NCI-H526 (cell line): ENCODE measurements around the gene CFAP20.
"Not testable (repeated sequence)": the region's sequence is repeated elsewhere in the genome, so short reads cannot be mapped to it uniquely, and the experiment has no call there.

Experiments
- DNase-seq, 2 experiments: peaks; one replicate each; lab custom pipeline; 2025; lab: John Stamatoyannopoulos, UW

The CFAP20 gene

GRCh38 chr16:58096249-58096648 lies 32.9 kb downstream of the CFAP20 start:
- no peak for DNase-seq

DNA sequence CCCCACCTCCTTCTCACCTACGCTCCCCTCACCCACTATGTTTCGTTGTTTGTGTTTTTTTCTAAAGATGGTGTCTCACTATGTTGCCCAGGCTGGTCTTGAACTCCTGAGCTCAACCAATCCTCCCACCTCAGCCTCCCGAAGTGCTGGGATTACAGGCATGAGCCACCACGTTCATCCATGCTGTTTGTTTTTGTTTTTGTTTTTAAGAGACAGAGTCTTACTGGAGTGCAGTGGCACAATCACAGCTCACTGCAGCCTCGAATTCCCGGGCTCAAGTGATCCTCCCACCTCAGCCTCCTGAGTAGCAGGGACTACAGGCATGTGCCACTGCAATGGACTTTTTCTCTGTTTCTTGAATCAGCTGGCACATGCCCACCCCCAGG lies 33.6 kb downstream of the CFAP20 start:
- not testable (repeated sequence) for DNase-seq

- no peak for DNase-seq
These were observed 34.2 kb downstream of the CFAP20 start for GRCh38 chr16:58094791-58095574.

DNA sequence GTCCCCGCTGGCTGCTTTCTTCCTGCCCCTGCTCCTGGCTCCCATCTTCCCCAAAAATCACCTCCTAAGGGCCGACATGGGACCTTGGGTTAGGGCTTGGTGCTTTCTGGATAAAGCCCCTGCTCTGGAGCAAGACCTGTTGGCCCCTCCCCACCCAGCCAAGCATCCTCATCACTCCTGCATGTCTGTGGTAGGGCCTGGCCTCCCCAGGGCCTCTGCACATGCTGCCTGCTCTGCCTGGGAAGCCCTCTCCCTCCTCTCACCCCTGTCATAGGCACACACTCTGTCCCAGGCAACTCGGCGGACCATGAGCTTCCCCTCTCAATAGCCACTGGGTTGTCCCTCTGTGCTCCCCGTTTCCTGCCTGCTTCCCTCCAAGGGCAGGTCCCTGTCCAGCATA lies 35.2 kb downstream of the CFAP20 start:
- no peak for DNase-seq

DNA sequence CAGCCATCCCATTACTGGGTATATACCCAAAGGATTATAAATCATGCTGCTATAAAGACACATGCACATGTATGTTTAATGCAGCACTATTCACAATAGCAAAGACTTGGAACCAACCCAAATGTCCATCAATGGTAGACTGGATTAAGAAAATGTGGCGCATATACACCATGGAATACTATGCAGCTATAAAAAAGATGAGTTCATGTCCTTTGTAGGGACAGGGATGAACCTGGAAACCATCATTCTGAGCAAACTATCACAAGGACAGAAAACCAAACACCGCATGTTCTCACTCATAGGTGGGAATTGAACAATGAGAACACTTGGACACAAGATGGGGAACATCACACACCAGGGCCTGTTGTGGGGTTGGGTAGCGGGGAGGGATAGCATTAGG lies 38.8 kb downstream of the CFAP20 start:
- DNase-seq, result not testable (repeated sequence)

- DNase-seq, result no peak
These were observed 41.1 kb downstream of the CFAP20 start for GRCh38 chr16:58088091-58088490.

- no peak for DNase-seq
These were observed 41.8 kb downstream of the CFAP20 start for GRCh38 chr16:58087209-58087913.

GRCh38 chr16:58086381-58087208 lies 42.6 kb downstream of the CFAP20 start:
- no peak for DNase-seq

DNA sequence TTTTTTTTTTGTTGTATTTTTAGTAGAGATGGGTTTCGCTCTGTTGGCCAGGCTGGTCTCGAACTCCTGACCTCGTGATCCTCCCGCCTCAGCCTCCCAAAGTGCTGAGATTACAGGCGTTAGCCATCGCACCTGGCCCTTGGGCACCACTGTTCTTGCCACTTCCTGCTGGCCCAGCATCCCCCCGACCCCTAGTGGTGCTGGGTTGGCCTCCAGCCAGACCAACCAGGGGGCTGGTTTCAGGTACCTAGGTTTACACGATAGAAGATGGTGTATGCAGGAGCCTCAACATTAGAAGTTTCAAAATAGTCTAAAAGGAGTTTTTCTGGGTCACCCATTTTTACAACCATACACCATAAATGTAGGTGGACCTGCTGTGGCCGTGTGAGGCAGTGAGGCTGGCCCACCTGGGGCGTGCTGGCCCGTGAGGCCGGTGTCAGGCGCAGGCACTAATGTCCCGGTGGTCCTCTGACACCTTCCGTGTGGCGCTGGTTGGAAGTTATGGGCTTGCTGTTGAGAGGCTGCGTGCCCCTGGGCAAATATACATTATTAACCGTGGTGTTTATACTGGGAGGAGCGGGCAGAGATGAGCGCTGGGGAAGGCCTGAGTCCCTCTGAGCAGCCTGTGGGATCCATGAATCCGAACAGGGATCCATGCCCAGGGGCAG lies 43.5 kb downstream of the CFAP20 start:
- DNase-seq, result no peak

DNA sequence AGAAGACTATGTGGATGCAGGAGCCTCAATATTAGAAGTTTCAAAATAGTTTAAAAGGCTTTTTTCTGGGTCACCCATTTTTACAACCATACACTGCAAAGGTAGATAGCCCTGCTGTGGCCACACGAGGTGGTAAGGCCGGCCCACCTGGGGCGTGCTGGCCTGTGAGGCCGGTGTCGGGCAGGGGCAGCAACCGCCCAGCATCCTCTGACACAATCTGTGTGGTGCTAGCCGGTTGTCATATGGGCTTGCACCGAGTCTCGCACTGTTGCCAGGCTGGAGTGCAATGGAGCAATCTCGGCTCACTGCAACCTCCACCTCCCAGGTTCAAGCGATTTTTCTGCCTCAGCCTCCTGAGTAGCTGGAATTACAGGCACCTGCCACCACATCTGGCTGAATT lies 44.0 kb downstream of the CFAP20 start:
- DNase-seq, result no peak

- DNase-seq, result no peak
These were observed 44.5 kb downstream of the CFAP20 start for GRCh38 chr16:58084635-58085034.

GRCh38 chr16:58082381-58082780 lies 46.8 kb downstream of the CFAP20 start:
- DNase-seq, result no peak

GRCh38 chr16:58080657-58081056 lies 48.5 kb downstream of the CFAP20 start:
- not testable (repeated sequence) for DNase-seq

DNA sequence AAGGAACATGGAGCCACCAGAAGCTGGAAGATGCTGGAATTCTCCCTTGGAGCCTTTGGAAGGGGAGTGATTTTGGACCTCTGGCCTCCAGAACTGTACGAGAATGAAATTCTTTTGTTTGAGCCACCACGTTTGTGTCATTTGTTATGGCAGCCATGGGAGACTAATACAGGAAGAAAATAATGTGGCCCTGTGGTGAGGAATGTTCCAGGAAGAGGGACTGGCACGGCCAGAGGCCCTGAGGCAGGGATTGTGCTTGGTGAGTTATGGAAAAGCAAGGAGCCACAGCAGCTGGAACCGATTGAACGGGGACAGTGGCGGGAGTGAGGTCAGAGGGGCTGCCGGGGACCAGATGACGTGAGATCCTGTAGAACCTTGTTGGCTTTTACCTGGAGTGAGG lies 51.4 kb downstream of the CFAP20 start:
- DNase-seq, result no peak

- DNase-seq, result no peak
These were observed 52.7 kb downstream of the CFAP20 start for GRCh38 chr16:58076514-58076913.

DNA sequence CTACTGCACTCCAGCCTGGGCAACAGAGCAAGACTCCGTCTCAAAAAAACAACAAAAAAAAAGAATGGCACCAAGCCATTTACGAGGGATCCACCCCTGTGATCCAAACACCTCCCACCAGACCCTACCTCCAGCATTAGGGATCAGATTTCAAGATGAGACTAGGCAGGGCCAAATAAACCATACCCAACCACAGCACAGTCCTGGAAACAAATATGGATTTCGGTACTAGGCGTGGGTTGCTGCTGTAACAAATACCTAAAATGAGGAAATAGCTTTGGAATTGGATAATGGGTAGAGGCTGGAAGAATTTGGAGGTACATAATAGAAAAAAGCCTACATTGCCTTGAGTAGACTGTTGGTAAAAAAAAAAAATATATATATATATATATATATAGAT lies 54.5 kb downstream of the CFAP20 start:
- DNase-seq, result no peak

GRCh38 chr16:58073086-58073485 lies 56.1 kb downstream of the CFAP20 start:
- DNase-seq, result not testable (repeated sequence)

DNA sequence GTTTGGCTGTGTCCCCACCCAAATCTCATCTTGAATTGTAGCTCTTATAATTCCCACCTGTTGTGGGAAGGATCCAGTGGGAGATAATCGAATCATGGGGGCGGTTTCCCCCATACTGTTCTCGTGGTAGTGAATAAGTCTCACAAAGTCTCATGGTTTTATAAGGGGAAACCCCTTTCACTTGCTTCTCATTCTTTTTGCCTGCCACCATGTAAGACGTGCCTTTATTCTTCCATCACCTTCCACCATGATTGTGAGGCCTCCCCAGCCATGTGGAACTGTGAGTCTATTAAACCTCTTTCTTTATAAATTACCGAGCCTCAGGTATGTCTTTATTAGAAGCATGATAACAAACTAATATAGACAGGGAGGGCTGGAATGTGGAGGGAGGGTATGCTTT lies 57.0 kb downstream of the CFAP20 start:
- not testable (repeated sequence) for DNase-seq

DNA sequence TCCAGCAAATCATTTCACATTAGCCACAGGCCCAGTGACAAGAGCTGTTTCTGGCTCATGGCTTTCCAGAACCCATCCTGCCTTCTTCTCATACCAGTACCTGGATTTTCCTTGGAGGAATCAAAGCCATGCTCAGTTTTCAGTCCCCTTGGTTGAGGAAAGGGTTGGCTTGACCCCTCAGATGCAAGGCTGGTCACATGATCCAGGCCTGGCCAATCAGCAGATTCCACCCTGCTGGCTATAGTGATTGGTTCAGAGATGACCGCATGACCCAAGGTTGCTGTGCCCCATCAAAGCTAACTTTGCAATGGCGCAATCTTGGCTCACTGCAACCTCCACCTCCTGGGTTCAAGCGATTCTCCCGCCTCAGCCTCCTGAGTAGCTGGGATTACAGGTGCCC lies 58.6 kb downstream of the CFAP20 start:
- DNase-seq, result no peak
